Naive B cell (primary cell): ENCODE measurements around the gene HSD17B13. TPM values are rescaled to one million over a fixed set of nuclear protein-coding genes. Genes with fewer than 3 reads are reported as not detected.

Experiments
- ATAC-seq, 2 donors: fragments of 150-1000 bp; cut with Tn5 transposase; 2 replicates each; pipeline ENCODE4 v1.10.0; 2021; ENCODE audit warnings: low read depth in 2 of 2, mild to moderate bottlenecking in 2 of 2, moderate library complexity in 2 of 2
- DNase-seq: peaks from one replicate; pipeline ENCODE4 v3.0.0; 2022
- H3K27ac Mint-ChIP-seq, 6 donors: one replicate each; pipeline ENCODE4 v1.8.0; 2020 to 2022; ENCODE audit warnings: mild to moderate bottlenecking in 6 of 6, mixed read lengths in 6 of 6, moderate library complexity in 5 of 6, inconsistent platforms in 2 of 6
- H3K27me3 Mint-ChIP-seq, 3 donors: one replicate each; pipeline ENCODE4 v1.8.0; 2021 to 2022; ENCODE audit warnings: mixed read lengths in 3 of 3, mild to moderate bottlenecking in 1 of 3
- H3K36me3 Mint-ChIP-seq, 2 donors: one replicate each; pipeline ENCODE4 v1.8.0; 2020 to 2022; ENCODE audit warnings: mixed read lengths in 2 of 2, inconsistent platforms in 1 of 2, mild to moderate bottlenecking in 1 of 2
- H3K4me1 Mint-ChIP-seq, 3 donors: one replicate each; pipeline ENCODE4 v1.8.0; 2020 to 2022; ENCODE audit warnings: mixed read lengths in 3 of 3, inconsistent platforms in 1 of 3, mild to moderate bottlenecking in 1 of 3, moderate library complexity in 1 of 3
- H3K4me3 Mint-ChIP-seq, 8 donors: one replicate each; pipeline ENCODE4 v1.8.0; 2020 to 2022; ENCODE audit warnings: mild to moderate bottlenecking in 8 of 8, mixed read lengths in 8 of 8, moderate library complexity in 8 of 8, inconsistent platforms in 2 of 8
- H3K9me3 Mint-ChIP-seq, 7 donors: one replicate each; pipeline ENCODE4 v1.8.0; 2020 to 2022; ENCODE audit warnings: mixed read lengths in 7 of 7, mild to moderate bottlenecking in 5 of 7, inconsistent platforms in 2 of 7, moderate library complexity in 1 of 7
- polyA plus RNA-seq, 6 donors: library from polyadenylated mRNA; unstranded; fragments of 300-500 nt; fragmentation: Illumina TruSeq; gene quantifications; one replicate each; pipeline ENCODE4 v1.2.3, GENCODE V29; 2021; ENCODE audit warnings: low read depth in 6 of 6

Gene HSD17B13
- polyA plus RNA-seq, 6 donors from 2014 or later = 0.17 to 0.19 TPM; not detected in 4

DNA sequence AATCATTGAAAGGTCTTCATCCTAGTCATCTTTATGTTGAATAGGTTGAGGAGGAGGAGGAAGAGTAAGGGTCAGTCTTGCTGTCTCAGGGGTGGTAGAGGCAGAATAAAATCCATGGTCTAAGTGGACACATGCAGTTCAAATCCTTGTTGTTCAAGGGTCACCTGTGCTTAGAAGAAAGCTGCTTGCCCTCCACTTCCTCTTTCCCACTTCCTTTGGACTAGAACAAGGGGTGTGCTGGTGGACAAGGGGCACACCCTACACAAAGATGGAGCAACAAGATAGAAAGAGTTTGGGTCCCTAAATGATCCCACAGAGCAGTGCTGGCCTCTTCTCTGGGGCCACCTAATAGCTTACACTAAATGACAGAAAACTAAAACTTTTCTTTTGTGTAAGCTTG is 47.9 kb downstream of the HSD17B13 start:
- H3K27me3 Mint-ChIP-seq = peaks cover 8 to 15% (median 13%) of the 10 kb centered on the region in 3 donors
- H3K4me3 Mint-ChIP-seq = no peak overlapping the region
- H3K27ac Mint-ChIP-seq = peak overlapping the region in 1 of 6 donors; percentile 10
- peaks cover 0 to 4% (median 0%) of the 10 kb centered on the region in 3 donors for H3K4me1 Mint-ChIP-seq
- no peaks in the 10 kb centered on the region for H3K36me3 Mint-ChIP-seq
- DNase-seq = no peak
- no peaks in the 10 kb centered on the region for H3K9me3 Mint-ChIP-seq
- ATAC-seq = no peak

- Mint-ChIP-seq H3K4me3 (no peak overlapping the region), H3K27me3 (peaks cover 8 to 11% (median 9%) of the 10 kb centered on the region in 3 donors), H3K9me3 (no peaks in the 10 kb centered on the region), H3K36me3 (no peaks in the 10 kb centered on the region), H3K4me1 (peaks cover 0 to 4% (median 0%) of the 10 kb centered on the region in 3 donors), H3K27ac (no peak overlapping the region)
- ATAC-seq = no peak
- DNase-seq = no peak
Measured at GRCh38 chr4:87274327-87274726, 48.4 kb downstream of the HSD17B13 start.

DNA sequence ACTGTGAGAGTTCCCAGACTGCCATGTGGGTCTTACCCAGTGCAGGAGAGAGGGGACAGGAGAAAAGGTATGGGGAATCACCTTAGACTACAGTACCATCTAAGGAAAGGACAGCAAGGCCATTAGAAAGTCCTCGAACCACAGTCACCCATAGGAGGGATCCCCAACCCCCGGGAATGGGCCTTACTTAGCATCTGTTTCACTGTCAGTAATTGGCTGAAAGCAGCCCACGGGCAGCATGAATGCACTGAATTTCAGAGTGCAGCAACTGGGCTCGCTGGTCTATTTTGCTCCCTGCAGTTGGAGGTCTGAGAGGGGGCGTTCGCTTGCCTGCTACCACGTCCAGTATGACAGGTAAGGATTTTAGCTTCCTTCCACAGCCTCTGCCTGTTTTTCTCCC is 51.9 kb downstream of the HSD17B13 start:
- H3K36me3 Mint-ChIP-seq = no peaks in the 10 kb centered on the region
- H3K27me3 Mint-ChIP-seq = peaks cover 5 to 15% (median 8%) of the 10 kb centered on the region in 3 donors
- DNase-seq (no peak), ATAC-seq (no peak)
- no peak overlapping the region for H3K4me3 Mint-ChIP-seq
- H3K4me1 Mint-ChIP-seq = peaks cover 0 to 4% (median 0%) of the 10 kb centered on the region in 3 donors
- no peak overlapping the region for H3K27ac Mint-ChIP-seq
- peaks cover 0 to 2% (median 0%) of the 10 kb centered on the region in 7 donors for H3K9me3 Mint-ChIP-seq

GRCh38 chr4:87270144-87270543 is 52.5 kb downstream of the HSD17B13 start:
- Mint-ChIP-seq H3K27me3 (peaks cover 5 to 15% (median 8%) of the 10 kb centered on the region in 3 donors), H3K9me3 (peaks cover 0 to 2% (median 0%) of the 10 kb centered on the region in 7 donors), H3K4me1 (peaks cover 0 to 4% (median 0%) of the 10 kb centered on the region in 3 donors), H3K27ac (no peak overlapping the region), H3K4me3 (no peak overlapping the region), H3K36me3 (no peaks in the 10 kb centered on the region)
- no peak for DNase-seq
- no peak for ATAC-seq

DNA sequence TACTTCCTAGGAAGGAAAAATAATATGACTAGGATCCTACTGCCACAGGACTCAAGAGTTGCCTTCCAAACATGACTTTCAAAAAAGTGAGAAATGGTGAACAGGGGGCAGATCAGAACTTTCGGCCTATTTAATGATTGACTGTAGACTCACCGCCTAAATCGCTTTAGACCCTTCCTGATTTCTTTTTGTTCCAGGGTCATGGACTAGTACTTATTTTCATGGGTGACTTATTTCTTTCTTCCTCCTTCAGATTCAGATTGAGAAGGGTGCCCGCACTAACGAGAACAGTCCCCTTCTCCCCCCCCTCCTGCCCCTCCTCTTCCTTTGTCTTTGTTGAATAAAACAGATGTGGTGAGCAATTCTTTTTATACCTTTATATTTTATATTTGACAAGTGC is 54.3 kb downstream of the HSD17B13 start:
- H3K9me3 Mint-ChIP-seq = peaks cover 0 to 6% (median 0%) of the 10 kb centered on the region in 7 donors
- H3K4me3 Mint-ChIP-seq = no peak overlapping the region
- no peak for DNase-seq
- H3K4me1 Mint-ChIP-seq = peaks cover 7 to 11% (median 11%) of the 10 kb centered on the region in 3 donors
- H3K27me3 Mint-ChIP-seq = peaks cover 5 to 15% (median 8%) of the 10 kb centered on the region in 3 donors
- no peaks in the 10 kb centered on the region for H3K36me3 Mint-ChIP-seq
- H3K27ac Mint-ChIP-seq = peak overlapping the region in 1 of 6 donors; percentile 1
- ATAC-seq = no peak

DNA sequence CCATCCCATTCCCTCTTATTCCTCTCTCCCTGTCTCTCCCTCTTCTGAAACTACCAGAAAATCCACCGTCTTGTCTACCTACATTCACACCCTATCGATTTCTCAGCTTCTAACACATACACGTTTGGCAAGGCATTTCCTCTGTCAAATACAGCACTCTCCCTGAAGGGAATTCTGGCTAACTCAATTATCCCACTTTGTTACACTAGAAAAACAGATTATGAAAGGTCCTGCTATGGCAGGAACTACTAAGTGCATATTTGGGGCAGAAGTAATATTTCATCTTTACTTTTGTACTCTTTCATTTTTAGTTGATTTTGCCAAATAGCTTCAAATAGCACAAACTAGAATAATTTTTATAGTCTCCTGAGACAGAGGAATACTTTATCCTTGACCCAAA is 55.7 kb downstream of the HSD17B13 start:
- DNase-seq = no peak
- Mint-ChIP-seq H3K4me3 (no peak overlapping the region), H3K4me1 (peaks cover 7 to 11% (median 11%) of the 10 kb centered on the region in 3 donors), H3K9me3 (peaks cover 0 to 12% (median 3%) of the 10 kb centered on the region in 7 donors), H3K27me3 (peaks cover 0 to 9% (median 8%) of the 10 kb centered on the region in 3 donors), H3K36me3 (no peaks in the 10 kb centered on the region), H3K27ac (no peak overlapping the region)
- ATAC-seq = no peak

GRCh38 chr4:87262886-87263285 is 59.8 kb downstream of the HSD17B13 start:
- Mint-ChIP-seq H3K27ac (peak overlapping the region in 1 of 6 donors; percentile 56), H3K4me3 (no peak overlapping the region), H3K36me3 (no peaks in the 10 kb centered on the region), H3K9me3 (peaks cover 0 to 12% (median 3%) of the 10 kb centered on the region in 7 donors), H3K27me3 (peaks cover 0 to 9% (median 0%) of the 10 kb centered on the region in 3 donors), H3K4me1 (peaks cover 7 to 11% (median 11%) of the 10 kb centered on the region in 3 donors)
- DNase-seq (no peak), ATAC-seq (no peak)

- H3K4me1 Mint-ChIP-seq = peaks cover 7 to 11% (median 11%) of the 10 kb centered on the region in 3 donors
- H3K4me3 Mint-ChIP-seq = no peak overlapping the region
- no peak for ATAC-seq
- H3K36me3 Mint-ChIP-seq = no peaks in the 10 kb centered on the region
- no peak for DNase-seq
- peaks cover 3 to 18% (median 6%) of the 10 kb centered on the region in 7 donors for H3K9me3 Mint-ChIP-seq
- no peaks in the 10 kb centered on the region for H3K27me3 Mint-ChIP-seq
- no peak overlapping the region for H3K27ac Mint-ChIP-seq
Measured at GRCh38 chr4:87260477-87260876, 62.2 kb downstream of the HSD17B13 start.

DNA sequence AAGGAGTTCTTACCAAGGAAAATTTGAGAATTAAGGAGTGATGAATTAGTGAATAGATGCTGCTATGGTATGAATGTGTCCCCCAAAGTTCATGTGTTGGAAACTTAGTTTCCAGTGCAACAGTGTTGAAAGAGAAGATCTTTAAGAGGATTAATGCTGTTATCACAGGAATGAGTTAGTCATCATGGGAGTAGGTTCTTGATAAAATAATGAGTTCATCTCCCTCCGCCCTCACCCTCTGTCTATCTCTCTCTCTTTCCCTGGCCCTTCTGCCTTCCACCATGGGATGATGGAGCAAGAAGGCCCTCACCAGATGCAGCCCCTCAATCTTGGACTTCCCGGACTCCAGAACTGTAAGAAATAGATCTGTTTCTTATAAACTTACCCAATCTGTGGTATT is 64.0 kb downstream of the HSD17B13 start:
- no peak for ATAC-seq
- H3K9me3 Mint-ChIP-seq = peaks cover 3 to 17% (median 8%) of the 10 kb centered on the region in 7 donors
- peaks cover 0 to 2% (median under 1%) of the 10 kb centered on the region in 3 donors for H3K4me1 Mint-ChIP-seq
- no peak for DNase-seq
- H3K4me3 Mint-ChIP-seq = no peak overlapping the region
- H3K27me3 Mint-ChIP-seq = no peaks in the 10 kb centered on the region
- no peaks in the 10 kb centered on the region for H3K36me3 Mint-ChIP-seq
- no peak overlapping the region for H3K27ac Mint-ChIP-seq

- H3K27ac Mint-ChIP-seq = no peak overlapping the region
- H3K27me3 Mint-ChIP-seq = no peaks in the 10 kb centered on the region
Measured at GRCh38 chr4:87257523-87257922, 65.2 kb downstream of the HSD17B13 start.

DNA sequence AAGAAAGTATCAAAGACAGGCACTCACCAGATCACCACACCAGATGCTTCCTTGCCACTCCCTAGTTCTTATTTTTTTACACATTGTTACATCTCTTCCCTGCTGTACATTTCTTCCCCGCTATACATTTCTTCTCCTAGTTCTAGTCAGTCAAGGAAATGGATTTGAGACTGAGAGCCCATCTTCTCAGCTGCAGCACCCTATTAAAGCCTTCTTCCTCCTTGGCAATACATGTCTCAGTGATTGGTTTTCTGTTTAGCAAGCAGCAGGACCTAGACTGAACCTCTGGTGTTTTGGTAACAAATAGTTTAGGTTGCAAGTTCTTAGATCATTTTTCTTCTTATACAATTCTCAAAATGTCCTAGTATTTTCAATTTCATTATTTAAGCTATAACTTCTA is 66.9 kb downstream of the HSD17B13 start:
- peaks cover 0 to 10% (median 7%) of the 10 kb centered on the region in 7 donors for H3K9me3 Mint-ChIP-seq
- no peak overlapping the region for H3K4me3 Mint-ChIP-seq
- ATAC-seq (no peak), DNase-seq (no peak)
- H3K27me3 Mint-ChIP-seq = no peaks in the 10 kb centered on the region
- no peaks in the 10 kb centered on the region for H3K36me3 Mint-ChIP-seq
- H3K4me1 Mint-ChIP-seq = no peaks in the 10 kb centered on the region
- H3K27ac Mint-ChIP-seq = no peak overlapping the region

More at GRCh38 chr4:87257523-87257922, 65.2 kb downstream of the HSD17B13 start:
- Mint-ChIP-seq H3K9me3 (peaks cover 0 to 11% (median 7%) of the 10 kb centered on the region in 7 donors), H3K4me3 (no peak overlapping the region), H3K4me1 (no peaks in the 10 kb centered on the region), H3K36me3 (no peaks in the 10 kb centered on the region)
- ATAC-seq (no peak), DNase-seq (no peak)

Other genes starting within 250 kb of the HSD17B13 start
- gene KLHL8, start 102.3 kb downstream of the HSD17B13 start, polyA plus RNA-seq = 10 to 100 TPM; 15.8 to 17.5 (median 16.3) TPM
- gene HSD17B11, start 68.3 kb upstream of the HSD17B13 start, polyA plus RNA-seq = 100 to 1,000 TPM in 4 of 6 donors, 10 to 100 TPM in 2; 67.9 to 116 (median 107) TPM
- gene NUDT9, start 99.7 kb upstream of the HSD17B13 start, polyA plus RNA-seq = 10 to 100 TPM; 16.3 to 27.1 (median 19.2) TPM
- gene SPARCL1, start 206.5 kb upstream of the HSD17B13 start, polyA plus RNA-seq = under 1 TPM in 1 of 6 donors, not detected in 5; 0.15 TPM